GM12878 (cell line): ENCODE data around the gene ITSN1. TPM values are rescaled to one million over a fixed set of nuclear protein-coding genes. Genes with fewer than 3 reads are reported as not detected.

Experiments used
- BCL11A ChIP-seq: IDR thresholded peaks from 2 replicates; pipeline ENCODE4 v1.6.1; 2011; ENCODE audit warnings: low read depth, low read length
- DPF2 ChIP-seq: fragments of 450-650 bp; IDR thresholded peaks from 2 replicates; pipeline ENCODE4 v1.6.1; 2017; ENCODE audit warnings: mild to moderate bottlenecking
- ETV6 ChIP-seq, 2 experiments: fragments of 450-650 bp in 1 of 2; IDR thresholded peaks in 1 of 2; conservative IDR thresholded peaks in 1 of 2; 2 replicates each; pipeline ENCODE4 v1.6.1; 2014; ENCODE audit warnings: antibody characterized with exemption in 1 of 2, borderline replicate concordance in 1 of 2, low read depth in 1 of 2, mild to moderate bottlenecking in 1 of 2, moderate library complexity in 1 of 2
- HDAC6 ChIP-seq: fragments of 200-600 bp; sonication (generic); IDR thresholded peaks from one replicate; pipeline ENCODE4 v1.8.0; 2017; ENCODE audit warnings: antibody characterized with exemption; ENCODE audit not compliant: unreplicated experiment
- JUND ChIP-seq: IDR thresholded peaks from 2 replicates; pipeline ENCODE4 v1.6.1; 2012; ENCODE audit warnings: low read depth, mild to moderate bottlenecking, low read length, improper control_type of control experiment, moderate library complexity
- MEF2B ChIP-seq: fragments of 450-650 bp; IDR thresholded peaks from 2 replicates; pipeline ENCODE4 v1.6.1; 2018; ENCODE audit warnings: mild to moderate bottlenecking, moderate library complexity; ENCODE audit not compliant: partially characterized antibody, poor library complexity, severe bottlenecking
- NFXL1 ChIP-seq: fragments of 450-650 bp; IDR thresholded peaks from 2 replicates; pipeline ENCODE4 v1.6.1; 2017; ENCODE audit warnings: antibody characterized with exemption, mild to moderate bottlenecking, borderline replicate concordance
- NR2C1 ChIP-seq: fragments of 450-650 bp; IDR thresholded peaks from 2 replicates; pipeline ENCODE4 v1.6.1; 2017; ENCODE audit warnings: antibody characterized with exemption, mild to moderate bottlenecking, moderate library complexity
- PML ChIP-seq: IDR thresholded peaks from 2 replicates; pipeline ENCODE4 v1.6.1; 2012; ENCODE audit warnings: low read length, inconsistent platforms
- POLR2A ChIP-seq: IDR thresholded peaks from 2 replicates; pipeline ENCODE4 v1.6.1; 2011; ENCODE audit warnings: low read depth, mild to moderate bottlenecking, low read length
- POLR2AphosphoS5 ChIP-seq: IDR thresholded peaks from 2 replicates; pipeline ENCODE4 v1.6.1; 2011; ENCODE audit warnings: mild to moderate bottlenecking, low read length, inconsistent platforms
- PRDM15 ChIP-seq: fragments of 450-650 bp; formaldehyde crosslinking; IDR thresholded peaks from 2 replicates; pipeline ENCODE4 v1.4.0; 2020; ENCODE audit warnings: mild to moderate bottlenecking, moderate library complexity
- RAD21 ChIP-seq: IDR thresholded peaks from 2 replicates; pipeline ENCODE4 v1.6.1; 2011; ENCODE audit warnings: mild to moderate bottlenecking, low read depth, low read length, moderate library complexity; ENCODE audit not compliant: insufficient read depth
- RELB ChIP-seq: fragments of 450-650 bp; IDR thresholded peaks from 2 replicates; pipeline ENCODE4 v1.6.1; 2017; ENCODE audit warnings: low read depth, mild to moderate bottlenecking, moderate library complexity
- SMARCA5 ChIP-seq: fragments of 450-650 bp; IDR thresholded peaks from 2 replicates; pipeline ENCODE4 v1.6.1; 2017; ENCODE audit warnings: mild to moderate bottlenecking
- SMC3 ChIP-seq: IDR thresholded peaks from 2 replicates; pipeline ENCODE4 v1.6.1; 2011; ENCODE audit warnings: low read length, improper control_type of control experiment, borderline replicate concordance
- SREBF1 ChIP-seq: IDR thresholded peaks from 2 replicates; pipeline ENCODE4 v1.6.1; 2012; ENCODE audit warnings: mild to moderate bottlenecking, low read length
- STAT3 ChIP-seq: IDR thresholded peaks from 2 replicates; pipeline ENCODE4 v1.6.1; 2011; ENCODE audit warnings: low read depth, low read length, improper control_type of control experiment
- YBX1 ChIP-seq: fragments of 450-650 bp; IDR thresholded peaks from 2 replicates; pipeline ENCODE4 v1.6.1; 2016; ENCODE audit warnings: antibody characterized with exemption
- ZBTB11 ChIP-seq: fragments of 450-650 bp; formaldehyde crosslinking; IDR thresholded peaks from 2 replicates; pipeline ENCODE4 v1.5.0; 2022; ENCODE audit warnings: mild to moderate bottlenecking, missing genetic modification characterization
- ZNF384 ChIP-seq: IDR thresholded peaks from 2 replicates; pipeline ENCODE4 v1.6.1; 2012; ENCODE audit warnings: low read depth, mild to moderate bottlenecking, low read length, improper control_type of control experiment, borderline replicate concordance
- polyA plus RNA-seq, 11 experiments: library from polyadenylated mRNA; depleted of rRNA in 4 of 11; unstranded in 6 of 11; stranded (reverse) in 5 of 11; fragments of >200 nt; fragmentation: Nextera tagmentation in 4 of 11; fragmentation: Illumina TruSeq in 1 of 11; extraction: Ambion mirVana in 4 of 11; extraction: Trizol in 1 of 11; gene quantifications; 1 replicate in 1 of 11; 2 replicates in 10 of 11; pipeline versions ENCODE4 v1.2.1 to v1.2.3, GENCODE V29; 2011 to 2016; ENCODE audit warnings: inconsistent platforms in 2 of 11, missing spikeins in 2 of 11, low read depth in 1 of 11
- total RNA-seq, 4 experiments: library from RNA; depleted of rRNA in 3 of 4; stranded (reverse); fragments of >200 nt in 3 of 4; fragmentation: Illumina TruSeq in 1 of 4; extraction: Trizol in 1 of 4; gene quantifications; 2 replicates each; pipeline versions ENCODE4 v1.2.1 to v1.2.3, GENCODE V29; 2013 to 2021

The ITSN1 gene
- total and polyA plus RNA-seq, 10 of the 15 experiments (the other 5 are each of a cell fraction or from before 2014, with no cell fraction given): 0.89 to 10.6 (median 4.8) TPM

- no peak for TF ChIP-seq NFXL1
- no peak for TF ChIP-seq PRDM15 (CRISPR knock-in tag)
- TF ChIP-seq SREBF1: no peak
- TF ChIP-seq NR2C1: no peak
- TF ChIP-seq ZNF384: 0 out of 2 replicates have a peak, but pooled peaks have one; percentile 8
- TF ChIP-seq JUND: no peak
- TF ChIP-seq SMC3: peak; percentile 100
- TF ChIP-seq DPF2: no peak
- TF ChIP-seq RELB: no peak
- TF ChIP-seq HDAC6: no peak
- no peak for TF ChIP-seq ETV6 (conservative IDR thresholded peaks at IDR 0.05 in 1 of 2, IDR thresholded peaks at IDR 0.05 in 1 of 2; ENCODE audit: borderline replicate concordance in 1 of 2, low read depth in 1 of 2)
- no peak for TF ChIP-seq POLR2AphosphoS5
- TF ChIP-seq PML: no peak
- peak; percentile 100 for TF ChIP-seq RAD21
- TF ChIP-seq MEF2B: no peak
- no peak for TF ChIP-seq ZBTB11 (CRISPR knock-in tag)
- TF ChIP-seq YBX1: no peak
- TF ChIP-seq SMARCA5: peak; percentile 71
- no peak for TF ChIP-seq POLR2A
- no peak for TF ChIP-seq BCL11A
- TF ChIP-seq STAT3: no peak
Observed at GRCh38 chr21:33924079-33924765, 281.9 kb downstream of the ITSN1 start (continued).
